GM23338 (cell line): Measurements from ENCODE around the gene GRID2.

Experiments used
- CREB1 ChIP-seq: fragments of 250-450 bp; sonication (Bioruptor Pico); IDR thresholded peaks from 2 replicates; pipeline ENCODE4 v1.5.0; 2020; ENCODE audit warnings: low read depth, mild to moderate bottlenecking, moderate library complexity
- CTCF ChIP-seq, 2 experiments: fragments of 200-600 bp in 1 of 2; sonication (generic) in 1 of 2; conservative IDR thresholded peaks; 2 replicates each; pipeline versions ENCODE4 v1.5.1 to v1.6.1; 2016 to 2017; ENCODE audit warnings: antibody characterized with exemption in 2 of 2, low read depth in 2 of 2, mild to moderate bottlenecking in 2 of 2, moderate library complexity in 1 of 2
- ETS1 ChIP-seq: IDR thresholded peaks from 2 replicates; pipeline ENCODE4 v1.6.1; 2016; ENCODE audit warnings: antibody characterized with exemption
- EZH2 ChIP-seq: fragments of 200-600 bp; sonication (generic); IDR thresholded peaks from one replicate; pipeline ENCODE4 v1.8.0; 2017; ENCODE audit warnings: antibody characterized with exemption, mild to moderate bottlenecking, low read depth; ENCODE audit not compliant: unreplicated experiment
- EZH2phosphoT487 ChIP-seq: fragments of 200-600 bp; sonication (generic); IDR thresholded peaks from one replicate; pipeline ENCODE4 v1.8.1; 2018; ENCODE audit warnings: antibody characterized with exemption; ENCODE audit not compliant: unreplicated experiment
- JUNB ChIP-seq: IDR thresholded peaks from one replicate; pipeline ENCODE4 v1.6.1; 2016; ENCODE audit warnings: antibody characterized with exemption; ENCODE audit not compliant: unreplicated experiment
- NANOG ChIP-seq: IDR thresholded peaks from 2 replicates; pipeline ENCODE4 v1.6.1; 2016; ENCODE audit warnings: antibody characterized with exemption, borderline replicate concordance
- POLR2AphosphoS5 ChIP-seq: IDR thresholded peaks from 2 replicates; pipeline ENCODE4 v1.6.1; 2016; ENCODE audit warnings: antibody characterized with exemption, low read depth
- REST ChIP-seq: IDR thresholded peaks from one replicate; pipeline ENCODE4 v1.6.1; 2018; ENCODE audit warnings: antibody characterized with exemption; ENCODE audit not compliant: unreplicated experiment
- STAT1 ChIP-seq: IDR thresholded peaks from one replicate; pipeline ENCODE4 v1.6.1; 2016; ENCODE audit warnings: antibody characterized with exemption; ENCODE audit not compliant: unreplicated experiment
- ZNF114 ChIP-seq: fragments of 250-450 bp; sonication (Bioruptor Pico); IDR thresholded peaks from 2 replicates; pipeline ENCODE4 v1.5.0; 2020; ENCODE audit warnings: mild to moderate bottlenecking, moderate library complexity
- ZNF331 ChIP-seq: fragments of 250-450 bp; sonication (Bioruptor Pico); IDR thresholded peaks from 2 replicates; pipeline ENCODE4 v1.5.0; 2020; ENCODE audit warnings: low read depth, mild to moderate bottlenecking, moderate library complexity

- TF ChIP-seq CTCF (conservative IDR thresholded peaks at IDR 0.05; ENCODE audit: low read depth in 2 of 2) (peak in 1 of 2 experiments; percentile 33; a peak in 2 of 4 replicates), EZH2 (no peak), POLR2AphosphoS5 (peak; percentile 46; the same call in 1 of the 2 replicates), EZH2phosphoT487 (no peak), CREB1 (CRISPR knock-in tag) (no peak), REST (no peak), ETS1 (no peak), ZNF114 (CRISPR knock-in tag) (no peak), STAT1 (no peak), NANOG (no peak), JUNB (no peak), ZNF331 (CRISPR knock-in tag) (no peak)
Observed at GRCh38 chr4:92303621-92304027, at the start of gene GRID2.
